Nephron (organoid): Measurements from ENCODE around the gene PHACTR1.
A peak's percentile ranks its signal among the peaks of the same experiment; 100 is the strongest.

Experiments used
- H3K27ac Mint-ChIP-seq, 3 experiments: 2 replicates each; pipeline ENCODE4 v1.8.0; 2020; ENCODE audit warnings: mixed read lengths in 3 of 3, mild to moderate bottlenecking in 2 of 3, moderate library complexity in 1 of 3
- H3K27me3 Mint-ChIP-seq: 2 replicates; pipeline ENCODE4 v1.8.0; 2021; ENCODE audit warnings: low read depth, mild to moderate bottlenecking, moderate library complexity, mixed read lengths
- H3K36me3 Mint-ChIP-seq: 2 replicates; pipeline ENCODE4 v1.8.0; 2020; ENCODE audit warnings: low read depth, mixed read lengths
- H3K4me1 Mint-ChIP-seq: 2 replicates; pipeline ENCODE4 v1.8.0; 2020; ENCODE audit warnings: mixed read lengths
- H3K4me3 Mint-ChIP-seq, 3 experiments: 2 replicates each; pipeline ENCODE4 v1.8.0; 2020; ENCODE audit warnings: mild to moderate bottlenecking in 3 of 3, mixed read lengths in 3 of 3, moderate library complexity in 2 of 3
- H3K9me3 Mint-ChIP-seq: 2 replicates; pipeline ENCODE4 v1.8.0; 2020; ENCODE audit warnings: mixed read lengths
- CTCF ChIP-seq, 3 experiments: fragments of 200-600 bp; sonication (generic); IDR thresholded peaks; one replicate each; pipeline ENCODE4 v1.5.0; 2021; ENCODE audit warnings: antibody characterized with exemption in 3 of 3; ENCODE audit not compliant: unreplicated experiment in 3 of 3

Gene PHACTR1

GRCh38 chr6:13012296-13012695 is 295.7 kb downstream of the PHACTR1 start:
- Mint-ChIP-seq H3K4me1 (peaks cover 22% of the 10 kb centered on the region), H3K9me3 (no peaks in the 10 kb centered on the region), H3K36me3 (no peaks in the 10 kb centered on the region), H3K4me3 (peak overlapping the region; percentile 89 to 90 (median 90)), H3K27ac (peak overlapping the region in 1 of 3 experiments; percentile 53), H3K27me3 (peaks cover 89% of the 10 kb centered on the region)
- no peak for TF ChIP-seq CTCF (IDR thresholded peaks at IDR 0.05; ENCODE audit: unreplicated experiment in 3 of 3)

GRCh38 chr6:13012977-13013680 is 296.6 kb downstream of the PHACTR1 start:
- H3K9me3 Mint-ChIP-seq = no peaks in the 10 kb centered on the region
- no peaks in the 10 kb centered on the region for H3K36me3 Mint-ChIP-seq
- H3K4me3 Mint-ChIP-seq = peak overlapping the region; percentile 89 to 90 (median 90)
- peaks cover 19% of the 10 kb centered on the region for H3K4me1 Mint-ChIP-seq
- H3K27me3 Mint-ChIP-seq = peaks cover 91% of the 10 kb centered on the region
- TF ChIP-seq CTCF (IDR thresholded peaks at IDR 0.05; ENCODE audit: unreplicated experiment in 3 of 3) = no peak
- no peak overlapping the region for H3K27ac Mint-ChIP-seq

GRCh38 chr6:13013681-13014503 is 297.3 kb downstream of the PHACTR1 start:
- TF ChIP-seq CTCF (IDR thresholded peaks at IDR 0.05; ENCODE audit: unreplicated experiment in 3 of 3) = no peak
- peaks cover 87% of the 10 kb centered on the region for H3K27me3 Mint-ChIP-seq
- H3K4me3 Mint-ChIP-seq = peak overlapping the region; percentile 89 to 90 (median 90)
- peaks cover 19% of the 10 kb centered on the region for H3K4me1 Mint-ChIP-seq
- peak overlapping the region in 1 of 3 experiments; percentile 13 for H3K27ac Mint-ChIP-seq
- no peaks in the 10 kb centered on the region for H3K9me3 Mint-ChIP-seq
- H3K36me3 Mint-ChIP-seq = no peaks in the 10 kb centered on the region

- H3K9me3 Mint-ChIP-seq = no peaks in the 10 kb centered on the region
- no peak for TF ChIP-seq CTCF (IDR thresholded peaks at IDR 0.05; ENCODE audit: unreplicated experiment in 3 of 3)
- peak overlapping the region; percentile 77 to 82 (median 80) for H3K4me3 Mint-ChIP-seq
- H3K27me3 Mint-ChIP-seq = peaks cover 80% of the 10 kb centered on the region
- no peaks in the 10 kb centered on the region for H3K36me3 Mint-ChIP-seq
- H3K27ac Mint-ChIP-seq = peak overlapping the region in 1 of 3 experiments; percentile 29
- H3K4me1 Mint-ChIP-seq = peaks cover 19% of the 10 kb centered on the region
Observed at GRCh38 chr6:13014504-13015378, 298.2 kb downstream of the PHACTR1 start.

GRCh38 chr6:13015379-13015681 is 298.8 kb downstream of the PHACTR1 start:
- Mint-ChIP-seq H3K36me3 (no peaks in the 10 kb centered on the region), H3K4me1 (peaks cover 19% of the 10 kb centered on the region), H3K27me3 (peaks cover 80% of the 10 kb centered on the region), H3K27ac (peak overlapping the region in 1 of 3 experiments; percentile 29), H3K4me3 (peak overlapping the region; percentile 77 to 82 (median 80)), H3K9me3 (no peaks in the 10 kb centered on the region)
- no peak for TF ChIP-seq CTCF (IDR thresholded peaks at IDR 0.05; ENCODE audit: unreplicated experiment in 3 of 3)
